Fibroblast of lung (primary cell): ENCODE data around the gene NRAP.

ENCODE experiments used
- EZH2 ChIP-seq: IDR thresholded peaks from 2 replicates; pipeline ENCODE4 v1.5.1; 2012; ENCODE audit warnings: low read length, control low read depth, mild to moderate bottlenecking; ENCODE audit errors: missing control alignments
- TF ChIP-seq, protein P1 (sequence below), 2 donors: IDR thresholded peaks in 1 of 2; conservative IDR thresholded peaks in 1 of 2; 1 replicate in 1 of 2; 2 replicates in 1 of 2; pipeline ENCODE4 v1.5.1; 2011 to 2012; ENCODE audit warnings: low read length in 2 of 2, control low read depth in 1 of 2, inconsistent platforms in 1 of 2, low read depth in 1 of 2, mild to moderate bottlenecking in 1 of 2

GRCh38 chr10:113543107-113543955, 120.5 kb downstream of the NRAP start:
- TF ChIP-seq EZH2, result no peak
- TF ChIP-seq, protein P1, sequence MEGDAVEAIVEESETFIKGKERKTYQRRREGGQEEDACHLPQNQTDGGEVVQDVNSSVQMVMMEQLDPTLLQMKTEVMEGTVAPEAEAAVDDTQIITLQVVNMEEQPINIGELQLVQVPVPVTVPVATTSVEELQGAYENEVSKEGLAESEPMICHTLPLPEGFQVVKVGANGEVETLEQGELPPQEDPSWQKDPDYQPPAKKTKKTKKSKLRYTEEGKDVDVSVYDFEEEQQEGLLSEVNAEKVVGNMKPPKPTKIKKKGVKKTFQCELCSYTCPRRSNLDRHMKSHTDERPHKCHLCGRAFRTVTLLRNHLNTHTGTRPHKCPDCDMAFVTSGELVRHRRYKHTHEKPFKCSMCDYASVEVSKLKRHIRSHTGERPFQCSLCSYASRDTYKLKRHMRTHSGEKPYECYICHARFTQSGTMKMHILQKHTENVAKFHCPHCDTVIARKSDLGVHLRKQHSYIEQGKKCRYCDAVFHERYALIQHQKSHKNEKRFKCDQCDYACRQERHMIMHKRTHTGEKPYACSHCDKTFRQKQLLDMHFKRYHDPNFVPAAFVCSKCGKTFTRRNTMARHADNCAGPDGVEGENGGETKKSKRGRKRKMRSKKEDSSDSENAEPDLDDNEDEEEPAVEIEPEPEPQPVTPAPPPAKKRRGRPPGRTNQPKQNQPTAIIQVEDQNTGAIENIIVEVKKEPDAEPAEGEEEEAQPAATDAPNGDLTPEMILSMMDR (conservative IDR thresholded peaks at IDR 0.05 in 1 of 2, IDR thresholded peaks at IDR 0.05 in 1 of 2; ENCODE audit: low read depth in 1 of 2, low read length in 2 of 2), result no peak
